HuH-7.5 (cell line): ENCODE measurements around the gene SERPINB12.
A peak's percentile ranks its signal among the peaks of the same experiment; 100 is the strongest.

Experiments
- DNase-seq: peaks from one replicate; pipeline ENCODE4 v3.0.0; 2011; ENCODE audit warnings: low spot score

SERPINB12 gene, protein sequence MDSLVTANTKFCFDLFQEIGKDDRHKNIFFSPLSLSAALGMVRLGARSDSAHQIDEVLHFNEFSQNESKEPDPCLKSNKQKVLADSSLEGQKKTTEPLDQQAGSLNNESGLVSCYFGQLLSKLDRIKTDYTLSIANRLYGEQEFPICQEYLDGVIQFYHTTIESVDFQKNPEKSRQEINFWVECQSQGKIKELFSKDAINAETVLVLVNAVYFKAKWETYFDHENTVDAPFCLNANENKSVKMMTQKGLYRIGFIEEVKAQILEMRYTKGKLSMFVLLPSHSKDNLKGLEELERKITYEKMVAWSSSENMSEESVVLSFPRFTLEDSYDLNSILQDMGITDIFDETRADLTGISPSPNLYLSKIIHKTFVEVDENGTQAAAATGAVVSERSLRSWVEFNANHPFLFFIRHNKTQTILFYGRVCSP

DNA sequence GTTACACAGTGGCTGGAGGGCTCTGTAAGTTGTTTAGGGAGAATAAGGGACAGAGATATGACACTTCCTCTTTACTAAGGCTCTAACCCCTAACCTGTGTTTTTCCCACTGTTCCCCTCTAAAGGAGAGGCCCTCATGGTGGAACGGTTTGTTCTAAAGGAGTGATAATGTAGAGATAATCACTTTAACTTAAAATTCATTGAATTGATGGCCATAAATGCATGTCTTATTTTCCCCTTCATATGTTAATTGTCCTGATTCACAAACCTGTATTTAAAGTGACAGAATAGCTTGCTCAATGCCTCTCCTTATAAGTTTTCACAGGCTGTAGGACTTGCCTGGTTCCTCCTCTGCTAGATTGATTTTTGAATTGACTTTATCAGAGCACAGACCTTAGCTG is at the start of gene SERPINB12:
Gene SERPINB12 (plus strand): TSS at position 301 of the 400 bp plus-strand sequence. CDS start 13,791 bp downstream, outside the sequence.
- no peak for DNase-seq

DNA sequence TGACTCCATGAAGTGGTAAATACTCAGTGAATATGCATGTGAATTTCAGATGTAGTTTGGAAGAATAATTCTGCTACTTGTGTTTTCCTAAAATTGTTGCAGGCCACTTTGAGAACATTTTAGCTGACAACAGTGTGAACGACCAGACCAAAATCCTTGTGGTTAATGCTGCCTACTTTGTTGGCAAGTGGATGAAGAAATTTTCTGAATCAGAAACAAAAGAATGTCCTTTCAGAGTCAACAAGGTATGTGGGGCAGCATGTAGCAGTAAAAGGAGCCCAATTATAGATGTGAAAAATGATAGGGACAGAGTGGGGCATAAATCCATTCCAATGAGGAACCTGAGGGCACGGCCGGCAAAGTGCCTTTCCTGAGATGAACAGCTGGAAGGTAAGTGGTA is 49.3 kb upstream of the SERPINB12 start:
- no peak for DNase-seq

DNA sequence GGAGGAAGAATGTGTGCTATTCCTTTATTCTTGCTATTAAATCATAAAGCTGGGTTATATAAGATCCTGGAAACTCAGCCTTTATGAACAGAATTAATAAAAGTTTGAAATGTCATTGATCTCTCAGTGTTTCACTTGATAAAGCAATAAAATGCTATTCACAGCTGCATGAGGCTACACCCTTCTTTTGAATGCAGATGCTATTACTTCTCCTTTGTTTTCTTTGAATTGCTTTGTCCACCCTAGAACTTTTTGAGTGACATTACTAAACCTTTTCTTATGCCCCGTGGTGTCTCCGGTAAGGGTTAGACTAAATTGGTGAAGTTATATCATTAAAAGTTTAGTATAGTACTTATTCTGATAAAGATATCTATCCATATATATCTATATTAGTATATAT is 46.5 kb upstream of the SERPINB12 start:
- no peak for DNase-seq

DNA sequence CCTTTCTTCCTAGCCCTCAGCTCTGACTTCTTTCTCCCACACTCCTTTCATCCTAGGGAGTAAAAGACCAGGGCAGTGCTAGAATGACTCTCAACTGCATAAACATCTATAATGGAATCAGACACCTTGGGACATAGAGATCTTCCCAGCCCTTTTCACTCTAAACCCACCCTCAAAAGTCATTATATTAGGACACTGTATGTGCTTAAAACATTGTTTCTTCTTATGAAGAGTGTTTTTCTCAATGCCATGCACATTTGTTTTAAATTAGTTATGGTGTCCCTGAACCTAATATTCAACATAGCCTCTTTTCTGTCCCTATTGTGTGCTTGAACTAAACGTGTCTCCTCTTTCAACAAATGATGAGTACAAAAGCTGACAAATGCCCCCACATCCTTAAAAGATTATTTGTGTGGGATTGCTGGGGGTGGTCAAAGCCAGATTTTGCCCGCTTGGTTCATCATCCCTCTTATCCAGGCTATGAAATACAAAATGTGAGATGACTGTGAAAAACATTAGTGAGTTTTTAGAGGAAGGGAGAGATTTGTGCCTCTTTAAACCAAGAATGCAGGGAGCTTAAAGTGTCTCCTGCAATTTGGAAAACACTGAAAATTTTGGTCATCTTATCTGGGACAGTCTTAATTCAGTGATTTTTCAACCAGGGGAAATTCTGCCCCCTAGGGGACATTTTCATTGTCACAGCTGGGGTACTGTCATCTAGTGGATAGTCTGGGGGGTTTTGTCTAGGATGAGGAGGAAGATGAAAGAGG is 36.4 kb upstream of the SERPINB12 start:
- DNase-seq: no peak

DNA sequence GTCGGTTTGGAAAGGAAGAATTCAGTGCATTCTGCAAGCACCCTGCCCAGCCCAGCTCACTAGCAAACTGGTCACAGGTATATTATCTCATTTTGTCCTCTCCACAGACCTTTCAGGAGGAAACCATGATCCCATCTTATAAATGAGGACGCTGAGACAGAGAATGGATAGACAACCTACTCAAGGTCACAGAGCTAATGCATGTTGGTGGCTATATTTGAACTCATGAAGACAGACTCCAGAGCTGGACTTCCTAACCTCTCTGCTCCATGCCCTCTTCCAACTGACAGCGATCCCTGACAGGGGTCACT is 35.9 kb upstream of the SERPINB12 start:
- DNase-seq: no peak

DNA sequence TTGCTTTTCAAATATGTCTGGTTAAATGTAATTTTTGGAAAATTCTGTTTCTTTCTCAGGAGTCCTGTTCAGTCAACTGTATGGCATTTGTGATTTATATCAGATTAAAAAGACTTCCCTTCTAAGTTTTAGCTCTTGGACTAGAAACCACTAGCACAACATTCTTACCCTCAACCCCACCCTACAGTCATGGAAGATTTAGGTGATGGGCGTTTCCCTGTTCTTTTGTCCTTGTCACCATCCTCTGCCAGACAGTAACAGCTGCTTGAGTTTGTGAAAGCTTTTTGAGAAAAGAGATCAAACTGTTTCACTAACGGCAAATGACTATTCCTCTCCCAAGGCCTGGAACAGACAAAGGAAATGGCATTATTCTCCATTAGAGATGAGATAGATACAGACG is 33.6 kb upstream of the SERPINB12 start:
- DNase-seq: no peak

DNA sequence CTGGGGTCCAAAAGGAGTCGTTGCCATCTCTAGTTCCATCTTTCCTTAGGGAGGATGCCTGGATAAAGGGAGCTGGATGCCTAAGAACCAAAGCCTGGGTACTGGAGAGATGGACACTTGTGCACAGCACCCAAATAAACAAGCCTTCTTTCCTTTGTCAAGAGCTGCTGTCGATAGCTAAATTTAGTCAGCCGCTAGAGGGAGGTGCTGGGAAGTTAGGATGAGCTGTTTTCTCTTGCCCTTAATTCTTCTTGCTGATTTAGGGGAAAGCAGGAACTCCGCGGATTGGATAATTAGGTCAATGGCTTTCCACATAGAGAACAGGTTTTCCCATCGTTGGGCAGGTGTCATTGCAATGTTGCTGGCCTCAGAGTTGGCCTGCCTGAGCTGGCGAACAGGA is 30.9 kb upstream of the SERPINB12 start:
- DNase-seq: no peak

DNA sequence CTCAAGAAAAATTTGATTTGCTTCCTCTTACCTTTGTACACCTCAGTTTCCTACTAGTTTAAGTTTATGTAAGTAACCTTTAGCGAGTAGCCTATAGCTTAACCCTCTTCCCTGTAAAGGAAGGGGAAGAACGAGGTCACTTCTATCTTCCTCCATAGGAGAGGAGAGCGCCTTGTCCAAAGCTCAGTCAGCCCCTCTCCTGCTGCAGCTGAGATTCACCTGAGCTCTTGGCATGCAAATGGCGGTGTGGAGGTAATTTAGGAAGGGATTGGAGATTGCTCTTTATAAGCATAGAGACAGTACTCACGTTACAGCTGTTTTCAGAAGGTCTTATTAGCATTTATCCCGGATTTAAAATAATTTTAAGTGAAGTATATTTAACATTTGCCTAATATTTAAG is 27.8 kb upstream of the SERPINB12 start:
- no peak for DNase-seq

DNA sequence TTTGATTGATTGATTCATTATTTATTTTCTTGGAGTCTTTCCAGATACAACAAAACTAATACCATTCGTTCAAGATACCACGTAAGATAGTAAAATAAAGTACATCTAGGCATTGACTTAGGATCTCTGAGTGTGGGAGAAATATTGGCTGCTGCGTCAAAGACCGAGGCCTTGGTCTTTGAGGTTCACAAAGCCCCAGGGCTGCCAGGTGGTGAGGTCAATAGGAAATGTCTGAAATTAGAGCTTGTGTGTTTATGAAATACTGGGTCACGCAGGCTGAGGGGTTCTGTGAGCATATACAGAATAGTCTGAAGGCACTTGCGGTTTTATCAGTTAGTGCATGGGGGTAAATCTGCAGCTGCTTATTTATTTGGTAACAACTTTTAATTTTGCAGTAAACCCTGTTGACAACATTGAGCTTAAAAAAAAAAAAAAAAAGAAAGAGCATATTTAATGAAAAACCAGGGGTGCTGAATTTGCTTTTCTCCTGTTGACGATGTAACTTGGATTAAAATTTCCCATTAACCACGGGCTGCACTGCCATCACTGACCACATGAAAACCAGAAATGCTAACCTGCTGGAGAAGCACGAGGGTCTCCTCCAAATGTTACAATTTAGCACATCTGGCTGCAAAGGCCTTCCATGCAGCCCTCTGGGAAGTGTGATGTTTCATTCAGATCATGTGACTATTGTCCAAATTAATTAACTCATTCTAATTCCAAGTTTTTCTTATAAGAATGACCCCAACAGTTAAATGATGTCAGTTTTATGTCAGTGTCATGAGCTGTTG is 27.1 kb upstream of the SERPINB12 start:
- DNase-seq: no peak

DNA sequence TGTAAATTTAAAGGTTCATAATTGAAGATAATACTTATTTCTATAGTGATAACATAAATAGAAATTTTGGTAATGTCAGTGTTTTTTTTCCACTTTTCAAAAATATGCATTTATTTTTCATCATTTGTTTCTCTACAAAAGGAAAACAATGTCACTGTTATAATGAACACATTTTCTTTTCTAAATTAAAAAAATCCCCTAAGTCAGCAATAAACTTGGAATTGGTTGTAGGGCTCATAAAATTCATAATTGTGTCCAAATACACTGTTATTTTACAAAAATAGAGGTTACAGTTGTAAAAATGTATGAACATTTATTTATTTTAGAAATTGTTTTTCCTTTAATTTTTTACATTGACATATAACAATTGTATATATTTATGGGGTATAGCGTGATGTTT is 26.4 kb upstream of the SERPINB12 start:
- no peak for DNase-seq

DNA sequence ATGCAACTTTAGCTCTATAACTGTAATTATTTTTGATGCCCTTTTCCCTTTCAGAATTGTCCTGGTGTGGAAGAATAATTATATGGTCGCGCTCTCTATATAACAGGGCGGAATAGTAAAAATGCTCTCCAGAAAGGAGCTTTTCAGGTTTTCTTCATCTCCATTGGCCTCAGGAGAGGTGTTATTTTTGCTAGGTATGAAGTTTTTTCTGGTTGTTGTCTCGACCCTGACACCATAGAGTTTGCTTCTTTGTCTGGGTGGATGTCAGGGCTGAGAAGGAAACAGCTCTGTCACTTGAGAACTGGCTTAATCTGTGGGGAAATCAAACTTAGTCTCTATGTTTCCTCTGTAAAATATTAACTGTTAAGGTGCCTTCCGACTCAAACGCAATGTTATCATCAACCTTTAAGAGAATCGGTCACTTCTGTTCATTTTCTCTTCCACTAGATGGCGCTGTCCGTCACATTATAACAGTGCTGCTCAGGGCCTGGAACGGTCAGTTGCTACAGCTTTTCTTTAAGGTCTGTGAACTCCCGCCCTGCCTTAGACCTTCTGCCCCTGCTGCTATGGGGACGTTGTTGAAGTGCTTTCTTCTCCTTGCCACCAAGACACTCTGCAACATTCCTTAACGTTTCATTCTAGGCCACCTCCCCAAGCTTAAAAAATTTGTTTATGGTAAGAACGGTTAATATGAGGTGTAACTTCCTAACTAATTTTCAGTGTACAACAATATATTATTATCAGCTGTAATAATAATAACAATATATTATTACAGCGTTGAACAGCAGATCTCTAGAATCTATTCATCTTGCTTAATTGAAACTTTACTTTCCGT is 23.8 kb upstream of the SERPINB12 start:
- peak; percentile 7 for DNase-seq

DNA sequence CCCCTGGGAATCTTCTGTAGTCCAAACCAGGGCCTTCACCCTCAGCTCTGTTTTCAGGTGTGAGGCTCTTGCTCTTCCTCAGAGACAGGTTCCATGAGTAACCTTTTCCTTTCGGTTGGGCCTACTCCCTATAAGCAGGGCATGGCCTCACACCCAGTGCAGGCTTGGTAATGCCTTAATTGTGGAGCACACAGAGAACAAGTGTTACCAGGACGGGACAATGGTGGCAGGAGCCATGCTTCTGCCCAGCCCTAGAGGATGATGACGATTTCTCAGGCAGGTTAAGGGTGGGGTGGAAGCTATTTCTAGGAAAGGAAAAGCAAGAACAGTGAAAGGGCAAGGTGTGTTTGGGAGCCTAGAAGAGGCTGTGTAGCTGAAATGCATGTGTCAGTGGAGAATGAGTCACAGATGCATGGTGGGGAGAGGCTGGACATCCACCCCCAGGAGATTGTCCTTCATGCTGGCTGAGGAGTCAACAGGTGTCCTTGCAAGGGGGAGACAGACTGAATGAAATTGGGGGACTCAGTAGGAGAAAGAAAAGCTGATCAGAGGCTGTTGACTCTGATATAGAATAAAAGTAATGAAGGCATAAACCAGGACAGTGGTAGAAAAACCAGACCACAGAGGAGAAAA is 22.0 kb upstream of the SERPINB12 start:
- no peak for DNase-seq

DNA sequence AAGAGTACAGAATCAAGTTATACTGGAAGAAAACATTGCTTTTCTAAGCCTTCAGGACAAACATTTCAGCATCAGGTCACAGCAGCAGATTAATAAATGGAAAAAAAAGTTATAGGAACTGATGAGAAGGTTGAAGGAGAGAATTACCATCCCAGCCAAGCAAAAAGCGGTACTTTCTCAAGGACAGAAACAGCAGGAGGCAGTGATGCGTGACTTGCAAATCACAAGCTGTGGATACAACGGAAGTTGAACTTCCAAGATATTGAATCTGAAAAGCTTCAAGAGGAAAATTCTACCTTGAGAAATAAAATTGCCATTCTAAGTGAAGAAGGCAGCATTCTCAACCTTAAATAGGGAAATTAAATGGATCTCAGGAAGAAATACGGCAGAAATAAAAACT is 18.5 kb upstream of the SERPINB12 start:
- no peak for DNase-seq

DNA sequence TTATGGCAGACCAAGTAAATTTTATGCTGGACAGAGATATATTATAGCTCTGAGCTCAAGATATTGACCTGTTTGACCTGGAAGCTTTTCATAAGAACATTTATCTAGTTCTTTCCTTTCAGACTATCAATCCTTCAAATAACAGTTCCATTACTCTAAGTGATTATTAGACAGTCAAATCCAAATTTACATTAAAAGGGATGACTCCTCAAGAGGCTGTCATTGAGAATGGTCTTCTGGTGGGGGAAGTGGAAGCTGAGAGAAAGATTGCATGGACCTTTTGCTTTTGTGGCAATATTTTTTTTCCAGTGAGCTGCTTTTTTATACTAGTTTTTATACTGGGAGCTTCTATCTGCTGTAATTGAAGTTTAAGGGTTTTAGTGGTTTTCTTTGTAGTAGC is 14.9 kb upstream of the SERPINB12 start:
- no peak for DNase-seq

DNA sequence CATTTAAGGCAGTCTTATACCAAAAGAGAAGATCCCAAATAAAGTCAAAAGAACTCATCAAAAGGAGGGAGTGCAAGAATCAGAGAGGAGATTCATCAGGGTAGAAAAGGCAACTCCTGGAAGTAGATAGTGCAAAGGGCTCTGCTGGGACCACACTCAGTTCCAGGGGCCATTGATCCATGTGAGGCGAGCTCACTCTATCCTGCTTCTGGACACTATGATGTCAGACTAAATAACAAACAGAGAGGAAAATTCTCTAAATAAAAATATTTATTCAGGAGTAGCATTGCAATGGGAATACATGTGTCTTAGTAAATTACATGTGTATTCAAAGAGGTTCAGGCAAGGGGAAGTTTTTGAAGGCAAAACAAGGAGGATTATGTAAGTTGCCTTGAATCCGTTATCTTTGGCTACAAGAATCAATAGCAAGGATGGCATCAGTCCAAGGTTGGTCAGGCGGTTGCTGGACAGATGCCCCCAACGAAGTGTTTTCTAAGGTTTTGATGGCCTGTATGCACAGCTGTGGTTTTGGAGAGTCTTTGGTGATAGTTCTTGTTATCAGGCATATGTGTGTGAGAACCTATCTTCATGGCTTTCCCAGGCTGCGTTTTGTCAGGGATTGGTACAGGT is 13.2 kb upstream of the SERPINB12 start:
- DNase-seq: no peak

DNA sequence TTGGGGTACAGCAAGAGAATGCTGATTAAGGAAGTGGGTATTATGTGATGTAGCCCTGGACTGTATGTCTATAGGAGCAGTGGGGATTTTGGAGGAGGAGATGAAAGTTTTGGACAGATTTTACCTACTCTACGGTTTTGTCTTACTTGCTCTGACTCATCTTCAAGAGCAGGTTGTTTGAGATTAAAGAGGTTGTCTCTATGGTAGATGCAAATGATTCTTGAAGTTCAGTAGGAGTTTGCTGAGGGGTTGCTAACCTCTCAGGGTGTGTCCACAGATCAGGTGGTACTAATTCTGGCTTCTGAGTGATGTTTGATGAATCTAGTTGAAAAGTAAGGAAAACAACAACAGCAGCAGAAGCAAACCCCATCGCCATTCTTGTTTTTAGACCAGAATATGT is 9.7 kb upstream of the SERPINB12 start:
- DNase-seq: no peak

DNA sequence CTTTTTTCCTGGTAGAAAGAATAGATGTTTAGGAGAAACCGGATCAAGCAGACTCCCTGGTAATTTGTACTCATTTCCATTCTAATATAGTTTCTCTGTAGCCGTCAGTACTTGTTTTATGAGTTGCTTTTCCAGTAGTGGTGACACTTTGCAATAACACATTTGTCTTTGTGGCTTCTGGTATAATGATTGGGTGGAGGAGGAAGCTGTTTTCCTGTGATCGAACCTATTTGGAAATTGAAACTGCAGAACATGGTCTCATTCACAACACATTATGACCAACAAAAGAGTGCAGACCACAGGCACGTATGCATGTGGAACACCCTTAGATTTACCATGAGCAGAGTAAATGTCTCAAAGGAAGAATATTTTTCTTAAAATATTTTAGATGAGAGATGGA is 7.6 kb upstream of the SERPINB12 start:
- no peak for DNase-seq

DNA sequence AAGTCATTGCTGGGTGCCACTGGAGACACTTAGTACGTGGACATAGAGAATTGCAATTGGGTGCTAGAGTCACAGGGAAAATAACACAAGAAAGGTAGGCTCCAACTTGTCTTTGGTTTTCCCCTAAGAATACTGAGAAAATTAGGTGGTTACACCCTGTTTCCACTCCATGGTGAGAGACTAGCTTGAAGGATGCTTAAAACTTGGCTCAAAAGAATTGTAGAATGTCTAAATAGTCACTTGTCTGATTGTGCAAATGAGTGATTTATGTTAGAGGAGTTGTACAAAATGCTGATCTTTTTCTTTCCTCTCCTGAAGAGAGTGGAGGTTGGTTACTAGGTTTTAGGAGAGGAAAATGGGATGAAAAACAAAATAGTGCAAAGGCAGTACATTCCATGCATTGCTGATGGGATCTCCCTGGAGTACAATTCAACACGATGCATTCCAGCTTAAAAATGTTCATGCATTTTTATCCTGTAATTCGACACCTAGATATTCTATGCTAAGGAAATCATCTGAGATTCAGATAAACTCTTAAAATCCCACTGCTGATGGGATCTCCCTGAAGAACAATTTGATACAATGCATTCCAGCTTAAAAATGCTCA is 2.2 kb upstream of the SERPINB12 start:
- no peak for DNase-seq

DNA sequence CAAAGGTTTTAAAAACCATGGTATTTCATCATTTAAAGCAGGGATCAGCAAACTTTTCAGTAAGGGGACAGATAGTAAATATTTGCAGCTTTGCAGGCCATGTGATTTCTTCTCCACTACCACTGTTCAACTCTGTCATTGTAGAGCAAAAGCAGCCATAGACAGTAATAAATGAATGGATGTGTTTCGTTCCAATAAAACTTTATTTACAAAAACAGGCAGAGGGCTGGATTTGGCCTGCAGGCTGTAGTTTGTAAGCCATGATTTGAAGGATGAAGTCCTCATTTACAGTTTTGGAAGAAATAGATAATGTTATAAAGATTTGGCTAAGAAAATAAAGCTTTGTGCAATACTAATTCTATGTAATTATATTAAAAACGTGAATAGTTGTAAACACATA is 1.8 kb downstream of the SERPINB12 start:
- no peak for DNase-seq

DNA sequence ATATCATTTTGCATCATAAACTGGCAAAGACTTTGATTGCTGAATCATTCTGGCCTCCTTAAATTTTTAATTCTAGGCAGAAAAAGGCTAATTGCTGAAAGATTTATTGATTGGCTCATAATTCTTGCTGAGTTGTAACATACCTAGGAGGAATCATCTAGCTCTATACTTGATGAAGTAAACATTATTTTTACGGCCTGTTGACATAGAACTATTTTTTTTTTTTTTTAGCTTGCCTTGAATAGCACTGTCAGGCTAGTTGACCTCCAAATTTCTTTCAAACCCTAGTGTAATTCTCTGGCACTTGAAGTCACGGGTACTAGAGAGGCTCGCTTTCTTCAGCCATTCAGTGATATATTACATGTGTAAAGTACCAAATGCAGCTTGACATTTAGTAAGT is 2.8 kb downstream of the SERPINB12 start:
- DNase-seq: no peak

DNA sequence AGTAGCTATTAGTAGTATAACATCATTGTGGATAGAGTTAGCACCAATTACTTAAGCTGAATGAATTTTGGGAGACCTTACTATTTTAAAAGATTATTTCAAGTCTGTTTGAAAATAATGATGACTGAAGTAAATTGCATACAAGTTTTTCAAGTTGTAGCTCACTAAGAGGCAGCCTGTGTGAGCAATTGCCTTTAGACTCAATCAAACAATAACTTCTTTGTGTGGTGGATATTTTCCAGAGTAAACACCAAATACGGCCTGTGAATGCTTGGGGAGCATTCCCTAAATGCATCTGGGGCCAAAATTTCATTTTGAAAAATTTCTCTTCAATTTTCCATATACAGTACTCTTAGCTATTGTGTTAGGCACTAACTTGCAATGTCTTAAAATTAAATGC is 7.9 kb downstream of the SERPINB12 start:
- DNase-seq: no peak
